Anterior cingulate cortex (tissue), 58 donors: ENCODE results near the gene MSRB1.
"Not testable (repeated sequence)": the region's sequence is repeated elsewhere in the genome, so short reads cannot be mapped to it uniquely, and the experiment has no call there.

Experiments used
- DNase-seq, 58 donors: peaks; one replicate each; lab custom pipeline; 2025; lab: John Stamatoyannopoulos, UW

Gene MSRB1

GRCh38 chr16:1941162-1942046 lies 1.6 kb downstream of the MSRB1 start:
- no peak for DNase-seq

GRCh38 chr16:1940273-1941161 lies 2.5 kb downstream of the MSRB1 start:
- DNase-seq: no peak

GRCh38 chr16:1939833-1940232 lies 3.2 kb downstream of the MSRB1 start:
- DNase-seq: not testable (repeated sequence)

DNA sequence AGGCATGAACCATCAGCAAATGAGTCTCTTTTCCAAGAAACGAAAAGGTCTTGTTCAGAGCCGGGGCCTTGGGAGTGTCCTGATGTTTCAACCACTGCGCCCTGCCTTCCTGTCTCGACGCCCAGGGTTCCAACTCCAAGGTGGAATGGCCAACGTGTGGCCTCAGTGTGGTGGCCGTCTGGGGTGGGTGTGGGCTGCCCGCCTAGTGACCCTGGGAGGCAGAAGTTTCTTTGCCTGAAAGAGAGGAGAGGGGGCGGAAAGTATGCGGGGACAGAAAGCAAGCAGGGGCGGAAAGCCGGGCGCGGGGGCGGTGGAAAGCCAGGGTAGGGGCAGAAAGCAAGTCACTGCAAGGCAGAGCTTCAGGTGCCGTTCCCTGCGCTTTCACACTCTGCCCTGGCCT lies 4.1 kb downstream of the MSRB1 start:
- DNase-seq: no peak

DNA sequence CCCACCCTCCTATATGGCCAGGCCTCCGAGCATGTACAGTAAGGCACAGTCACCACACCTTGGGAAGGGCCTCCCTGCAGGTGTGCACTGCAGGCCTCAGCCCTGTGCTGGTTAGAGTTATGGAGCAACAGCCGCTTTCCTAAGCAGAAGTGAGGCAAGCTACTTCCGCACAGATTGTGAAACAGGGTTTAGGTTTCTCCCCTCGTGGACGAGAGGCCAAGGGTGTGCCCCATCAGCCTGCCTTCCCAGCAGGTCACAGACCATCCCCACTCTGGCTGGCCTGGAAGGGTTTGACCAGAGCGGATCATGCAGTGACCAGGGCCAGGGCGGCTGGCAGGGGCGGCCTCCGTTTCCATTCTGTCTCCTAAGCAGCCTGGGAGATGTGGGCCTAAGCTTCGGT lies 4.7 kb downstream of the MSRB1 start:
- no peak for DNase-seq

DNA sequence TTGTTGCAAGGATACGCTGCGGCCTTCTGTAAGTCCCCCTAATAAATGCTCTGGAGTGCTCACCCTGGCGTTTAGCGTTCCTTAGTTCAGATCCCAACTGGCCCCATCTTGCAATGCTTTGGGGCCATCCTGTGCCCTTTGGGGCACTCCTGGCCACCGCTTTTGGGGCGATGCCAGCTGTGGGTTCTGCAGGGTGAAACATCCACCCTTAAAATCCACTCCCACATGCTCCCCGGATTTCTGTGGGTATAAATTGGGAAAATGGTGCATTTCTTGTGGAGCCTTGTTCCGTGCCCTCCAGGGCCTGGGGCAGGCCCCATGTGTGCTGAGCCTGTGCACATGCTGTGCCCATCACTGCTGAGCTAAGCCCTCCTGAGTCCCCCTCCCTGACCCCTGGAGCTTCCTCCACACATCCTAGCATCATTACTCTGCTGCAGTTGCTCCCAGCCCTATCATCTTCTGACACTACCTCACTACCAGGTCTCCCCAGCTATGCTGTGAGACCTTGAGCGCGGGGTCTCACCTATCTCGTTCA lies 6.0 kb downstream of the MSRB1 start:
- no peak for DNase-seq

DNA sequence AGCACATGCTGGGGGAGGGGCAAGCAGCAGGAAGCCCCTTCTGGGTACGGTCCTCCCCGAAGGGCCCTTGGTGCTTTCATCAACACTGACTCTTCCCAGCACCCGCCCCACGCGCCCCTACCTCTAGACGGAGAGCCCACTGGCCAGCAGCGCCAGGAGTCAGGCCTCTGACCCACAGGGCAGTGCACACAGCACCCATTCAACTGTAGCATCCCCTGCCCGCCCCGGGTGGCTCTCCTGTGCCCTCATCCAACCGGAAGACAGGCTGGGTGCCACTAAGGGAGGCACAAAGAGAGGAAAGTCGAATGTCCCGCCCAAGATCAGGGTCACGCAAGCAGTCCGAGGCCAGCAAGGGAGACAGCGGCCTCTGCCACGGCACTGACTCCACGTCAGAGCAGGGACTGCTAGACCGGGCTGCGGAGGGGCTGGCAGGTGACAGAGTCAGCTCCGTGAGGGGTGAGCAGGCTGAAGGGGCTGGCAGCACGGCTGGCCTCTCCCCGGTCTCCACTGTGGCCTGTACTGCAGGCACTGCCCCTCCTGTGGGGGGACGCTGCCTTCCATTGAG lies 9.8 kb downstream of the MSRB1 start:
- DNase-seq: no peak

- DNase-seq: no peak
These were observed 10.7 kb downstream of the MSRB1 start for GRCh38 chr16:1932050-1933028.

DNA sequence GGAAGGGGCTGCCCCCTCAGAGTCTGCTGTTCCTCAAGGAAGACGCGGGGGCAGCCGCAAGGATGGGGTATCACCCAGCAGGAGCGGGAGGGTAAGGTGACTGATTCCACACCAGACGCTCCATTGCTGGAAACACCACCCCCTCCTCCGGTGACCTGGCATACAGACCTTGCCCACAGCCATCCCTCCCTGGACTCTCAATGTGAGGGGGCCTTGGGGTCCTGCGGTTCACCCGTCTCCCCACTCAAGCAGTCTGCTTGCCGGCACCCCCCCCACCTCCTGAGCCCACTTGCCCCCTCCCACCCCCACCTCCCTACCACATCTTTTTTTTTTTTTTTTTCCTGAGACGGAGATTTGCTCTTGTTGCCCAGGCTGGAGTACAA lies 12.7 kb downstream of the MSRB1 start:
- no peak for DNase-seq

GRCh38 chr16:1929578-1930337 lies 13.2 kb downstream of the MSRB1 start:
- peak in 57 of 58 donors; percentile 10 to 89 (median 73) for DNase-seq

DNA sequence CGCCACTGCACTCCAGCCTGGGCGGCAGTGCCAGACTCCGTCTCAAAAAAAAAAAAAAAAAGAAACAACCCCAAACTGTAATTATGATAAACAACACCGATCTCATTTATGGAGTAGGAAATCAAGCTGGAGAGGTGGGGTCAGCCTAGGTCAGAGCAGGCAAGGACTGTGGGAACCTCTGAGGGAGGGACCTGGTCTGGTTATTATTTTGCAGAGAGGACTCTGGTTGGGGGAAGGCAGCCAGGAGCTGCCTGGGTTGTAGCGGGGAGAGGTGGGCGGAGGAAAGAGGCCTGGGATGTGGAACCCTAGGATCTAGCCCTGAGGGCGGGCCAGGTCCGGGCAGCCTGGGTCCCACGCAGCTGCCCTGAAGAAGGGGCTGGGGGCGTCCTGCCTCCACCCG lies 13.9 kb downstream of the MSRB1 start:
- DNase-seq: peak in 3 of 58 donors; percentile 5 to 33 (median 21)

GRCh38 chr16:1926271-1926670 lies 16.7 kb downstream of the MSRB1 start:
- no peak for DNase-seq

DNA sequence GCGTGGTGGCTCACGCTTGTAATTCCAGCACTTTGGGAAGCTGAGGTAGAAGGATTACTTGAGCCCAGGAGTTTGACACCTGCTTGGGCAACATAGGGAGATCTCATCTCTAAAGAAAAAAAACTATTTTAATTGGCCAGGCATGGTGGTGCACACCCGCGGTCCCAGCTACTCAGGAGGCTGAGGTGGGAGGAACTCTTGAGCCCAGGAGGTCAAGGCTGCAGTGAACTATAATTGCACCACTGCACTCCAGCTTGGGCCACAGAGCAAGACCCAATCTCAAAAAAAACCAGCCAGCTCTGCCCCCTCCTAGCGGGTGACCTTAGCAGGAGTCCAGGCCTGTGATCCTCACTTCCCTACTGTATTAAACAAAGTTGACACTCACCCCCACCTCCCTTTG lies 18.9 kb downstream of the MSRB1 start:
- no peak for DNase-seq

DNA sequence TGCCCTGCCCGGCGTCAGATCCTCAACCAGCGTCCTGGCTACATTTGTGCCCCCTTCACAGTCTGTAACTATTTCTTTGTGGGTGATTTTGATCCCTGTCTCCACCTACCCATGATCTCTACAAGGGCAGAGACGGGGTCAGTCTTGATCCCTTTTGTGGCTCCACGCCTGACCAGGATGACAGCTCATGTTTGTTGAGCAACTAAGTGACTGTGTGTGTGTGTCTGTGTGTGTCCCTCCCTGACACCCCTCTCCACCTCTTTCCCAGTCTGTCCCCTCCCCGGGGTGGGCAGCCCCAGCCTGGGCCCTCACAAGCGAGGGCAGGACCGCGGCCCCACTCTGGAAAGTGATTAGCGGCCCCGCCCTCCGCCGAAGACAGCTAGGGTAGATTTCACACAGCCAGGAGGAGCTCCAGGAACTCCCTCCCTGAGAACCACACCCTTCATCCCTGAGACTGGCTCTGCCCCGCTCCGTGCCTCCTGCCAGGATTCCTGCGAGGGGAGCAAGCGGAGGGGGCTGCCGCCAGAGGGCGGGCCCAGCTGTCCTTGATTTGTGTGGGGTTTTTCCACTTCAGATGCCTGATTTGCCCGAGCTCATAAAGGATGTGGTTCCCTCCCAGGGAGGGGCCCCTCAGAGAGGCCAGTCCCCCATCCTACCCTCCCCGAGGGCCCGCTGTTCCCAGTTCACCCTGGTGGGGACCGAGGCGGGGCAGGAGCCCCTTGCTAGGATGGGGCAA lies 19.5 kb downstream of the MSRB1 start:
- DNase-seq: no peak

DNA sequence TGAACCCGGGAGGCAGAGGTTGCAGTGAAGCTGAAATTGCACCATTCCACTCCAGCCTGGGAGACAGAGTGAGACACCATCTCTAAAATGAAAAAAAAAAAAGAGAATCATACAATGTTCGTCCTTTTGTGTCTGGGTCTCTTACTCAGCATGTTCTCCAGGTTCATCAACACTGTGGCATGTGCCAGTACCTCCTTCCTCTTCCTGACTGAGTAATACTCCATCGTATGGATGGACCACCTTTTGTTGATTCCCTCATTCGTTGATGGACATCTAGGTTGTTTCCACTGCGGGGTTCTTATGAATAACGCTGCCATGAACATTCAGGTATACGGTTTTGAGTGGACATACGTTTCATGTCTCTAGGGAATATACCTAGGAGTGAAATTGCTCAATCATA lies 20.6 kb downstream of the MSRB1 start:
- no peak for DNase-seq

DNA sequence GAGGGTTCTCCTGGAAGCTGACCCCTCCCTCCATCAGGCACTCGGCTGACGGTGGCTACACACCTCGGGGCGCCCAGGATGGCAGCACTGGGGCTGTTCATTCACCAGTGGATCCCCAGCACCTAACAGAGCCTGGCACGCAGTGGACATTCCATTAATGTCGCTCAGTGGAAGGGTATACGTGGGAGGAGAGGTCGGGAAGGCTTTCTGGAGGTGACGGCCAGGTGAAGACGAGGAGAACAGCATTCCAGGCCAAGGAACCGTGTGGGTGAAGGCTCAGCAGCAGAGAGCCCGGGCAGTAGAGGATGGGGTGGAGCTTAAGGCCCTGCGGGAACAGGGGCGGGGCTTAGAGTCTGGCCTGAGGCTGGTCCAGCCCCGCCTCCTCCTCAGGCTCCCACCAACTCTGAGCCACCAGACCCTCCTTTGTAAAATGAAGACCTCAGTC lies 22.2 kb downstream of the MSRB1 start:
- no peak for DNase-seq

- not testable (repeated sequence) for DNase-seq
These were observed 22.9 kb downstream of the MSRB1 start for GRCh38 chr16:1920122-1920521.
